ENCODE results near the gene ZNHIT1.
"Not testable (repeated sequence)": the region's sequence is repeated elsewhere in the genome, so short reads cannot be mapped to it uniquely, and the experiment has no call there.

The ZNHIT1 gene

GRCh38 chr7:101243646-101244374 lies 25.8 kb downstream of the ZNHIT1 start:
- DNase-seq, result no peak

- DNase-seq, result peak; percentile 85
Observed at GRCh38 chr7:101244375-101245146, 26.6 kb downstream of the ZNHIT1 start, which contains the start of gene FIS1. Gene FIS1 (minus strand): TSS chr7:101245081. CDS start chr7:101245004, 77 bp downstream.

GRCh38 chr7:101245147-101245668 lies 27.2 kb downstream of the ZNHIT1 start:
- DNase-seq, result no peak

- no peak for DNase-seq
Observed at GRCh38 chr7:101248276-101248675, 30.3 kb downstream of the ZNHIT1 start.

- no peak for DNase-seq
Observed at GRCh38 chr7:101250324-101250723, 32.4 kb downstream of the ZNHIT1 start.

GRCh38 chr7:101251871-101252659 lies 34.1 kb downstream of the ZNHIT1 start:
- DNase-seq, result peak; percentile 96

GRCh38 chr7:101253199-101253598 lies 35.2 kb downstream of the ZNHIT1 start:
- DNase-seq, result not testable (repeated sequence)

GRCh38 chr7:101255796-101256195 lies 37.8 kb downstream of the ZNHIT1 start:
- DNase-seq, result no peak

- DNase-seq, result no peak
Observed at GRCh38 chr7:101258243-101258731, 40.3 kb downstream of the ZNHIT1 start.

- not testable (repeated sequence) for DNase-seq
Observed at GRCh38 chr7:101264102-101264706, 46.2 kb downstream of the ZNHIT1 start.

GRCh38 chr7:101265622-101266516 lies 47.9 kb downstream of the ZNHIT1 start:
- no peak for DNase-seq

GRCh38 chr7:101269664-101270063 lies 51.7 kb downstream of the ZNHIT1 start:
- DNase-seq, result no peak

GRCh38 chr7:101271021-101271420 lies 53.1 kb downstream of the ZNHIT1 start:
- DNase-seq, result no peak

GRCh38 chr7:101273206-101273605 lies 55.2 kb downstream of the ZNHIT1 start:
- no peak for DNase-seq
